H1 (cell line): ENCODE data around the gene GTPBP6. TPM values are rescaled to one million over a fixed set of nuclear protein-coding genes. Genes with fewer than 3 reads are reported as not detected.

ENCODE experiments used
- CTCF ChIA-PET: fragments of 300-600 bp; sonication (Branson Sonifier 250); formaldehyde crosslinking; loops from one replicate; lab custom pipeline; 2021; ENCODE audit not compliant: partially characterized antibody; lab: Charles Lee
- POLR2A ChIA-PET: fragments of 300-600 bp; sonication (Branson Sonifier 250); formaldehyde crosslinking; loops from one replicate; lab custom pipeline; 2021; ENCODE audit warnings: inconsistent platforms; ENCODE audit not compliant: partially characterized antibody; lab: Charles Lee
- DNase-seq, 2 experiments: peaks; one replicate each; pipeline versions ENCODE4 v3.0.0 to v3.0.0-alpha.2; 2010 to 2022; ENCODE audit warnings: low spot score in 2 of 2, low read depth in 1 of 2, mixed read lengths in 1 of 2
- FAIRE-seq: peaks from 2 replicates; lab custom pipeline; 2011; peaks lifted over from hg19 to GRCh38; lab: Jason Lieb, UNC
- H2AFZ ChIP-seq: 2 replicates; pipeline ENCODE4 v1.8.1; 2012; ENCODE audit warnings: low read length, inconsistent platforms
- H2AK5ac ChIP-seq: 2 replicates; pipeline ENCODE4 v1.6.1; 2013; ENCODE audit warnings: low read depth, low read length
- H2BK120ac ChIP-seq: replicated peaks from 2 replicates; pipeline ENCODE3; 2013; ENCODE audit warnings: low read depth, low read length, inconsistent platforms
- H2BK12ac ChIP-seq: 2 replicates; pipeline ENCODE4 v1.6.1; 2013; ENCODE audit warnings: low read depth, low read length
- H2BK15ac ChIP-seq: 2 replicates; pipeline ENCODE4 v1.6.1; 2013; ENCODE audit warnings: low read length
- H2BK20ac ChIP-seq: 2 replicates; pipeline ENCODE4 v1.6.1; 2013; ENCODE audit warnings: low read length
- H2BK5ac ChIP-seq: 2 replicates; pipeline ENCODE4 v1.6.1; 2013; ENCODE audit warnings: low read depth, low read length
- H3K14ac ChIP-seq: 2 replicates; pipeline ENCODE4 v1.6.1; 2013; ENCODE audit warnings: inconsistent platforms; ENCODE audit not compliant: insufficient read length
- H3K18ac ChIP-seq: 2 replicates; pipeline ENCODE4 v1.6.1; 2013; ENCODE audit warnings: low read length; ENCODE audit errors: extremely low read depth
- H3K23ac ChIP-seq: 2 replicates; pipeline ENCODE4 v1.6.1; 2013; ENCODE audit warnings: inconsistent platforms; ENCODE audit not compliant: insufficient read length
- H3K23me2 ChIP-seq: 2 replicates; pipeline ENCODE4 v1.6.1; 2013; ENCODE audit warnings: low read depth, low read length
- H3K27ac ChIP-seq: 2 replicates; pipeline ENCODE4 v1.6.1; 2011; ENCODE audit warnings: low read depth, low read length, inconsistent platforms
- H3K27me3 ChIP-seq, 4 experiments: replicated peaks in 1 of 4; 1 replicate in 1 of 4; 2 replicates in 3 of 4; pipeline versions ENCODE4 v1.6.1 to v1.8.1; 2011 to 2013; ENCODE audit warnings: low read length in 3 of 4, mild to moderate bottlenecking in 3 of 4, inconsistent platforms in 2 of 4, mixed read lengths in 2 of 4, moderate library complexity in 1 of 4; ENCODE audit not compliant: control insufficient read depth in 3 of 4, insufficient read depth in 3 of 4; ENCODE audit errors: extremely low read depth in 1 of 4
- H3K36me3 ChIP-seq, 4 experiments: 2 replicates each; pipeline versions ENCODE4 v1.6.1 to v1.8.1; 2011 to 2013; ENCODE audit warnings: mild to moderate bottlenecking in 4 of 4, low read length in 3 of 4, moderate library complexity in 2 of 4, control low read depth in 1 of 4, inconsistent platforms in 1 of 4; ENCODE audit not compliant: insufficient read depth in 4 of 4, control insufficient read depth in 2 of 4
- H3K4ac ChIP-seq: replicated peaks from 2 replicates; pipeline ENCODE3; 2013; ENCODE audit warnings: low read length, low read depth, mixed read lengths, inconsistent platforms; ENCODE audit not compliant: insufficient read length
- H3K4me1 ChIP-seq, 4 experiments: replicated peaks in 1 of 4; 1 replicate in 1 of 4; 2 replicates in 3 of 4; pipeline versions ENCODE4 v1.6.1 to v1.8.1; 2011 to 2013; ENCODE audit warnings: low read length in 3 of 4, inconsistent platforms in 2 of 4, mixed read lengths in 1 of 4; ENCODE audit not compliant: insufficient read depth in 4 of 4, control insufficient read depth in 3 of 4
- H3K4me2 ChIP-seq, 2 experiments: 2 replicates each; pipeline versions ENCODE4 v1.6.1 to v1.8.1; 2011 to 2013; ENCODE audit warnings: low read depth in 2 of 2, low read length in 2 of 2, control low read depth in 1 of 2, inconsistent platforms in 1 of 2, mild to moderate bottlenecking in 1 of 2; ENCODE audit not compliant: insufficient read depth in 1 of 2
- H3K4me3 ChIP-seq, 4 experiments: fragments of 200-600, 300-600 bp in 1 of 4; sonication (generic), shearing (Covaris generic), sonication (Bioruptor Twin) in 1 of 4; 2 replicates each; pipeline versions ENCODE4 v1.5.1 to v1.8.1; 2011 to 2016; ENCODE audit warnings: low read length in 4 of 4, low read depth in 3 of 4, control low read depth in 2 of 4, inconsistent platforms in 2 of 4, mild to moderate bottlenecking in 2 of 4, mixed read lengths in 1 of 4, moderate library complexity in 1 of 4; ENCODE audit not compliant: insufficient read depth in 2 of 4; ENCODE audit errors: extremely low read depth in 1 of 4
- H3K56ac ChIP-seq: replicated peaks from 2 replicates; pipeline ENCODE3; 2013; ENCODE audit warnings: low read depth, mild to moderate bottlenecking, mixed read lengths, low read length, inconsistent platforms; ENCODE audit not compliant: insufficient read length
- H3K79me1 ChIP-seq: 2 replicates; pipeline ENCODE4 v1.6.1; 2013; ENCODE audit warnings: low read depth, low read length, control low read depth
- H3K79me2 ChIP-seq, 2 experiments: 2 replicates each; pipeline versions ENCODE4 v1.6.1 to v1.8.1; 2012 to 2013; ENCODE audit warnings: low read length in 2 of 2, mild to moderate bottlenecking in 2 of 2, inconsistent platforms in 1 of 2; ENCODE audit not compliant: insufficient read depth in 2 of 2, control insufficient read depth in 1 of 2
- H3K9ac ChIP-seq, 4 experiments: replicated peaks in 1 of 4; 1 replicate in 1 of 4; 2 replicates in 3 of 4; pipeline versions ENCODE4 v1.6.1 to v1.8.1; 2011 to 2013; ENCODE audit warnings: low read depth in 3 of 4, low read length in 3 of 4, control low read depth in 2 of 4, mild to moderate bottlenecking in 2 of 4, moderate library complexity in 2 of 4, inconsistent platforms in 1 of 4; ENCODE audit errors: extremely low read depth in 1 of 4
- H3K9me3 ChIP-seq, 2 experiments: 2 replicates each; pipeline versions ENCODE4 v1.6.1 to v1.8.1; 2012 to 2013; ENCODE audit warnings: mild to moderate bottlenecking in 2 of 2, moderate library complexity in 2 of 2, control low read depth in 1 of 2, inconsistent platforms in 1 of 2, low read depth in 1 of 2, low read length in 1 of 2, mixed read lengths in 1 of 2; ENCODE audit not compliant: insufficient read depth in 2 of 2
- H4K20me1 ChIP-seq, 2 experiments: replicated peaks in 1 of 2; 2 replicates each; pipeline versions ENCODE3 to v1.8.1; 2011 to 2013; ENCODE audit warnings: inconsistent platforms in 2 of 2, low read length in 2 of 2, mild to moderate bottlenecking in 1 of 2; ENCODE audit not compliant: insufficient read depth in 2 of 2, control insufficient read depth in 1 of 2
- H4K5ac ChIP-seq: 2 replicates; pipeline ENCODE4 v1.6.1; 2013; ENCODE audit warnings: low read length, low read depth, mixed read lengths, inconsistent platforms; ENCODE audit not compliant: insufficient read length
- H4K8ac ChIP-seq: 2 replicates; pipeline ENCODE4 v1.8.0; 2013; ENCODE audit warnings: mild to moderate bottlenecking, moderate library complexity, low read length, inconsistent platforms; ENCODE audit not compliant: insufficient read depth; ENCODE audit errors: extremely low read depth
- H4K91ac ChIP-seq: replicated peaks from 2 replicates; pipeline ENCODE3; 2013; ENCODE audit warnings: low read length, mixed read lengths, inconsistent platforms; ENCODE audit not compliant: insufficient read length
- CHD1 ChIP-seq: IDR thresholded peaks from 2 replicates; pipeline ENCODE4 v1.6.1; 2012; ENCODE audit warnings: low read depth, low read length, improper control_type of control experiment
- E2F6 ChIP-seq: IDR thresholded peaks from 2 replicates; pipeline ENCODE4 v1.6.1; 2012; ENCODE audit warnings: inconsistent platforms
- EGR1 ChIP-seq: IDR thresholded peaks from 2 replicates; pipeline ENCODE4 v1.6.1; 2011; ENCODE audit warnings: low read depth, low read length, borderline replicate concordance
- EP300 ChIP-seq, 2 experiments: IDR thresholded peaks; 1 replicate in 1 of 2; 2 replicates in 1 of 2; pipeline ENCODE4 v1.6.1; 2011 to 2012; ENCODE audit warnings: low read depth in 2 of 2, low read length in 2 of 2, mild to moderate bottlenecking in 2 of 2, borderline replicate concordance in 1 of 2, inconsistent platforms in 1 of 2, moderate library complexity in 1 of 2
- GTF2F1 ChIP-seq: IDR thresholded peaks from 2 replicates; pipeline ENCODE4 v1.6.1; 2012; ENCODE audit warnings: low read depth, low read length, improper control_type of control experiment, borderline replicate concordance
- KDM1A ChIP-seq: fragments of 200-600, 300-600 bp; sonication (generic); IDR thresholded peaks from 2 replicates; pipeline ENCODE4 v1.7.1; 2016; ENCODE audit warnings: mild to moderate bottlenecking, low read length, borderline replicate concordance
- POLR2A ChIP-seq, 2 experiments: IDR thresholded peaks; 1 replicate in 1 of 2; 2 replicates in 1 of 2; pipeline ENCODE4 v1.6.1; 2011; ENCODE audit warnings: low read depth in 2 of 2, low read length in 2 of 2, mild to moderate bottlenecking in 2 of 2; ENCODE audit errors: control extremely low read depth in 1 of 2
- SRF ChIP-seq: IDR thresholded peaks from 2 replicates; pipeline ENCODE4 v1.6.1; 2011; ENCODE audit warnings: mild to moderate bottlenecking, low read depth, low read length, moderate library complexity
- TAF7 ChIP-seq: optimal IDR thresholded peaks from 2 replicates; pipeline ENCODE3; 2011; ENCODE audit warnings: low read depth, mild to moderate bottlenecking, inconsistent platforms, low read length, moderate library complexity, borderline replicate concordance
- TEAD4 ChIP-seq: IDR thresholded peaks from 2 replicates; pipeline ENCODE4 v1.6.1; 2012; ENCODE audit warnings: low read depth, low read length, inconsistent platforms, mixed read lengths
- ZNF274 ChIP-seq: IDR thresholded peaks from 2 replicates; pipeline ENCODE4 v1.7.0; 2012; ENCODE audit warnings: low read length, borderline replicate concordance; ENCODE audit errors: extremely low read depth
- WGBS, 2 experiments: shearing (Covaris generic) in 1 of 2; methylation state at CpG; one replicate each; pipeline versions ENCODE4 v1.1.6 to v1.1.7; 2013 to 2015; ENCODE audit warnings: low lambda C conversion rate in 2 of 2, mixed read lengths in 2 of 2, inconsistent platforms in 1 of 2, low coverage in 1 of 2, missing lambda C conversion rate in 1 of 2; ENCODE audit not compliant: insufficient replicate concordance in 2 of 2, insufficient coverage in 1 of 2, insufficient read length in 1 of 2; ENCODE audit errors: extremely low coverage in 1 of 2, missing lambda C conversion rate in 1 of 2; 5-methylcytosine and 5-hydroxymethylcytosine counted together
- polyA plus RNA-seq, 7 experiments: library from polyadenylated mRNA; depleted of rRNA in 3 of 7; stranded (reverse) in 5 of 7; unstranded in 2 of 7; fragments of >200 nt in 5 of 7; fragments of 200-250 nt in 2 of 7; gene quantifications; 1 replicate in 5 of 7; 2 replicates in 1 of 7; 4 replicates in 1 of 7; pipeline versions ENCODE4 v1.2.1 to v1.2.3, GENCODE V29; 2011 to 2013; ENCODE audit warnings: missing spikeins in 2 of 7, mixed read lengths in 2 of 7
- total RNA-seq: library from RNA; stranded (reverse); fragmentation: NEBNext Ultra II Directional; extraction: Animal tissue kit (Norgen Biotek cat#: 25700); gene quantifications from 2 replicates; pipeline ENCODE4 v1.2.1, GENCODE V29; 2021

Gene GTPBP6
- total and polyA plus RNA-seq, 2 of the 8 experiments (the other 6 are each of a cell fraction or from before 2014, with no cell fraction given) = 33.9 to 57.1 TPM

GRCh38 chrX:316351-317325, 2.0 kb downstream of the GTPBP6 start:
- Histone ChIP-seq H3K18ac (no peak overlapping the region), H3K23me2 (peaks cover 16% of the 10 kb centered on the region; the same call in 1 of the 2 replicates), H4K20me1 (peaks cover 0 to 13% of the 10 kb centered on the region in 2 experiments), H3K79me1 (peaks cover 6% of the 10 kb centered on the region), H3K14ac (no peak overlapping the region), H3K36me3 (peaks cover 11 to 37% (median 21%) of the 10 kb centered on the region in 4 experiments; a peak in 7 of 8 replicates), H2BK20ac (no peak overlapping the region), H2BK120ac (no peak overlapping the region), H3K4me3 (0 out of 8 replicates have a peak overlapping the region, but pooled peaks of 1 of the 4 experiments have one; percentile 38), H2AFZ (no peak overlapping the region), H2BK12ac (no peak overlapping the region), H3K56ac (no peak overlapping the region), H3K79me2 (peaks cover 0 to 9% of the 10 kb centered on the region in 2 experiments; a peak in 1 of 4 replicates), H3K27ac (peak overlapping the region; percentile 52; the same call in 1 of the 2 replicates), H3K9me3 (no peaks in the 10 kb centered on the region), H3K4me1 (peaks cover 0 to 4% (median 3%) of the 10 kb centered on the region in 4 experiments; a peak in 3 of 7 replicates), H3K23ac (no peak overlapping the region), H4K5ac (no peak overlapping the region), H4K8ac (peak overlapping the region; percentile 51; the same call in 1 of the 2 replicates), H2BK5ac (no peak overlapping the region), H3K9ac (no peak overlapping the region), H2AK5ac (no peak overlapping the region), H3K4ac (no peak overlapping the region), H3K4me2 (0 out of 4 replicates have a peak overlapping the region, but pooled peaks have one; percentile 3 to 38), H4K91ac (no peak overlapping the region), H3K27me3 (no peaks in the 10 kb centered on the region), H2BK15ac (no peak overlapping the region)
- FAIRE-seq (no peak), DNase-seq (no peak)
- WGBS, 2 experiments = 91% methylated on average over 49 of the region's 50 CpGs; no CpG with 5 or more reads in 1 of the 2 experiments
- POLR2A ChIA-PET = no interaction called here
- CTCF ChIA-PET = no interaction called here
- TF ChIP-seq ZNF274 (no peak), KDM1A (no peak), TAF7 (no peak), SRF (no peak), EGR1 (no peak), TEAD4 (no peak), GTF2F1 (no peak), E2F6 (no peak), CHD1 (no peak), EP300 (IDR thresholded peaks at IDR 0.05; ENCODE audit: borderline replicate concordance in 1 of 2, low read depth in 2 of 2, low read length in 2 of 2) (no peak), POLR2A (IDR thresholded peaks at IDR 0.05; ENCODE audit: control extremely low read depth in 1 of 2, low read depth in 2 of 2, low read length in 2 of 2) (no peak)
